Endothelial cell of umbilical vein (primary cell): ENCODE results near the gene PFN2.

Experiments used
- CTCF ChIP-seq, 2 donors: IDR thresholded peaks; 1 replicate in 1 of 2; 2 replicates in 1 of 2; pipeline ENCODE4 v1.5.1; 2011; ENCODE audit warnings: low read length in 2 of 2, mild to moderate bottlenecking in 2 of 2, moderate library complexity in 2 of 2, control low read depth in 1 of 2, inconsistent platforms in 1 of 2, low read depth in 1 of 2; ENCODE audit not compliant: insufficient read depth in 1 of 2; ENCODE audit errors: extremely low read depth in 1 of 2
- EZH2 ChIP-seq: IDR thresholded peaks from 2 replicates; pipeline ENCODE4 v1.6.1; 2012; ENCODE audit warnings: borderline replicate concordance, low read depth, mild to moderate bottlenecking, moderate library complexity, low read length, inconsistent platforms; ENCODE audit not compliant: severe bottlenecking
- GATA2 ChIP-seq: IDR thresholded peaks from 2 replicates; pipeline ENCODE4 v1.7.0; 2011; ENCODE audit warnings: low read depth, mild to moderate bottlenecking, moderate library complexity, mixed read lengths, low read length; ENCODE audit not compliant: insufficient read length, insufficient read depth
- MYC ChIP-seq: IDR thresholded peaks from one replicate; pipeline ENCODE4 v1.6.1; 2011; ENCODE audit warnings: mild to moderate bottlenecking, low read depth, low read length
- POLR2A ChIP-seq: IDR thresholded peaks from 2 replicates; pipeline ENCODE4 v1.6.1; 2012; ENCODE audit warnings: low read depth, mild to moderate bottlenecking, control low read depth, low read length

- TF ChIP-seq MYC (no peak), GATA2 (no peak), EZH2 (no peak), POLR2A (no peak), CTCF (IDR thresholded peaks at IDR 0.05; ENCODE audit: extremely low read depth in 1 of 2, insufficient read depth in 1 of 2, low read depth in 1 of 2, low read length in 2 of 2) (no peak)
Measured at GRCh38 chr3:149954812-149955211, 15.9 kb downstream of the PFN2 start.
